Stimulated activated naive CD8-positive, alpha-beta T cell treated with anti-CD3 and anti-CD28 coated beads, Interleukin-15, amount 100 ng/mL, for 72 hours (primary cell): ENCODE data around the gene PKD2L1.
"Not testable (repeated sequence)": the region's sequence is repeated elsewhere in the genome, so short reads cannot be mapped to it uniquely, and the experiment has no call there.

ENCODE experiments used
- ATAC-seq: fragments of 150-1000 bp; cut with Tn5 transposase; 2 replicates; pipeline ENCODE4 v1.10.0; 2021; ENCODE audit warnings: mild to moderate bottlenecking, moderate library complexity
- DNase-seq, 2 donors: peaks; one replicate each; pipeline ENCODE4 v3.0.0; 2021 to 2022
- H3K27ac Mint-ChIP-seq, 2 donors: one replicate each; pipeline ENCODE4 v1.8.0; 2022; ENCODE audit warnings: mild to moderate bottlenecking in 2 of 2, mixed read lengths in 2 of 2, moderate library complexity in 2 of 2
- H3K27me3 Mint-ChIP-seq: one replicate; pipeline ENCODE4 v1.8.0; 2022; ENCODE audit warnings: mixed read lengths
- H3K4me1 Mint-ChIP-seq: one replicate; pipeline ENCODE4 v1.8.0; 2022; ENCODE audit warnings: mild to moderate bottlenecking, mixed read lengths
- H3K4me3 Mint-ChIP-seq, 2 donors: one replicate each; pipeline ENCODE4 v1.8.0; 2022; ENCODE audit warnings: mild to moderate bottlenecking in 2 of 2, mixed read lengths in 2 of 2, moderate library complexity in 1 of 2
- H3K9me3 Mint-ChIP-seq, 2 donors: one replicate each; pipeline ENCODE4 v1.8.0; 2022; ENCODE audit warnings: mixed read lengths in 2 of 2

PKD2L1 gene

DNA sequence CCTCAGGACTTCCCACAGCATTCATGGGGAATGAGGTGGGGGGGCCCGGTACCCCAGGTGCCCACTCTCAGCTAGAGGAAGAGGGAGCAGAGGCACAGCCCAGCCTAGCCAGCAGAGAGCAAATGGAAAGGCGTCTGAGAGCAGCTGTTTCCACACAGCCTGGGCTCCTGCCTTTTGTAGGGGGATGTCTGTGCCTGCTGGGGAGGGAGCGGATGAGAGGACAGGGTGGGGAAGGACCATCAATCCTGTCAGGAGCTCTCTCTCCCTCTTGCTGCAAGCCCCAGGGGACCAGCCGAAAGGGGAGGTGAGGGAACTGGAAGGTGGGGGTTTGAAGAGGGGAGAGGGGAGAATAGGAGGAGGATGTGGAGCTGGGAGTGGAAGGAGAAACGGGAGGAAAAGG is at the start of gene PKD2L1:
Gene PKD2L1, minus strand, starts transcription at position 150 of the 400 bp plus-strand sequence. Its CDS starts 125 bp downstream, at position 25.
- DNase-seq (no peak), ATAC-seq (no peak)
- Mint-ChIP-seq H3K27me3 (peaks cover 30% of the 10 kb centered on the region), H3K4me1 (peaks cover 17% of the 10 kb centered on the region), H3K4me3 (no peak within 1 kb of the TSS), H3K9me3 (no peaks in the 10 kb centered on the region), H3K27ac (no peak within 1 kb of the TSS)

DNA sequence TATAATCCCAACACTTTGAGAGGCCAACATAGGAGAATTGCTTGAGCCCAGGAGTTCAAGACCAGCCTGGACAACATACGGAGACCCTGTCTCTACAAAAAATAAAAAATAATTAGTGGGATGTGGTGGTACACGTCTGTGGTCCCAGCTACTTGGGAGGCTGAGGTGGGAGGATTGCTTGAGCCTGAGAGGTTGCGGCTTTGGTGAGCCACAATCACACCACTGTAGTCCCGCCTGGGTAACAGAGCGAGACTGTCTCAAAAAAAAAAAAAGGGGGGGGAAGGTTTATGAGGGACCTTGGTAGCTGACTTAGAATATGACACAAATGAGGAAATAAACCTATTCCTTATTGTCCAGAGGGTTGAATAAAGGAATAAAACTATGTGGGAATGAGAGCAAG is 47.8 kb upstream of the PKD2L1 start:
- ATAC-seq (no peak), DNase-seq (no peak)
- Mint-ChIP-seq H3K9me3 (no peaks in the 10 kb centered on the region), H3K4me3 (no peak overlapping the region), H3K4me1 (peaks cover 29% of the 10 kb centered on the region), H3K27ac (peak overlapping the region in 1 of 2 donors; percentile 54), H3K27me3 (no peaks in the 10 kb centered on the region)

DNA sequence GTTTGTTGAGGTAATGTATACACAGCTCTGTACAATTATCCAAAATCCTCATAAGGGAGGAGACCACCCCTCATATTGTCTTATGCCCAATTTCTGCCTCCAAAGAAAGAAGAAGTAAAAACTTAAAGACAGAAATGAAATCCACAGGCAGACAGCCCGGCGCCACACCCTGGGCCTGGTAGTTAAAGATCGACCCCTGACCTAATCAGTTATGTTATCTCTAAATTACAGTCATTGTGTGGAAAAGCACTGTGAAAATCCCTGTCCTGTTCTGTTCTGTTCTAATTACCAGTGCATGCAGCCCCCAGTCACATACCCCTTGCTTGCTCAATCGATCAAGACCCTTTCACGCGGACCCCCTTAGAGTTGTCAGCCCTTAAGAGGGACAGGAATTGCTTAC is 46.6 kb upstream of the PKD2L1 start:
- not testable (repeated sequence) for H3K27me3 Mint-ChIP-seq, DNase-seq, H3K27ac Mint-ChIP-seq, H3K9me3 Mint-ChIP-seq, ATAC-seq
- H3K4me3 Mint-ChIP-seq, result peak overlapping the region in 1 of 2 donors; percentile 4
- H3K4me1 Mint-ChIP-seq, result peaks cover 24% of the 10 kb centered on the region

DNA sequence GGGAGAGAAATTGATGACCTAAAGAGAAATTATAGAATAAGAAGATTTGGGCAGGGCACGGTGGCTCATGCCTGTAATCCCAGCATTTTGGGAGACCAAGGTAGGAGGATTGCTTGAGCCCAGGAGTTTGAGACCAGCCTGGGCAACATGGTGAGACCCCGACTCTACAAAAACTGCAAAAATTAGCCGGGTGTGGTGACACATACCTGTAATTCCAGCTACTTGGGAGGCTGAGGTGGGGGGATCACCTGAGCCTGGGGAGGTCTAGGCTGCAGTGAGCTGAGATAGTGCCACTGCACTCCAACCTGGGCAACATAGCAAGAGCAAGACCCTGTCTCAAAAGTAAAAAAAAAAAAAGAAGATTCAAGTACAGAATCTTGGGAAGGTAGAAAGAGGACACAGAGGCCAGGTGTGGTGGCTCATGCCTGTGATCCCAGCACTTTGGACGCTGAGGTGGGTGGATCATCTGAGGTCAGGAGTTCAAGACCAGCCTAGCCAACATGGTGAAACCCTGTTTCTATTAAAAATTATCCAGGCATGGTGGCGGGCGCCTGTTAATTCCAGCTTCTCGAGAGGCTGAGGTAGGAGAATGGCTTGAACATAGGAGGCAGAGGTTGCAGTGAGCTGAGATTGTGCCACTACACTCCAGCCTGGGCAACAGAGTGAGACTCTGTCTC is 44.8 kb upstream of the PKD2L1 start:
- H3K4me1 Mint-ChIP-seq, result peaks cover 22% of the 10 kb centered on the region
- ATAC-seq, H3K4me3 Mint-ChIP-seq, H3K27me3 Mint-ChIP-seq, H3K27ac Mint-ChIP-seq, H3K9me3 Mint-ChIP-seq, DNase-seq: not testable (repeated sequence)

DNA sequence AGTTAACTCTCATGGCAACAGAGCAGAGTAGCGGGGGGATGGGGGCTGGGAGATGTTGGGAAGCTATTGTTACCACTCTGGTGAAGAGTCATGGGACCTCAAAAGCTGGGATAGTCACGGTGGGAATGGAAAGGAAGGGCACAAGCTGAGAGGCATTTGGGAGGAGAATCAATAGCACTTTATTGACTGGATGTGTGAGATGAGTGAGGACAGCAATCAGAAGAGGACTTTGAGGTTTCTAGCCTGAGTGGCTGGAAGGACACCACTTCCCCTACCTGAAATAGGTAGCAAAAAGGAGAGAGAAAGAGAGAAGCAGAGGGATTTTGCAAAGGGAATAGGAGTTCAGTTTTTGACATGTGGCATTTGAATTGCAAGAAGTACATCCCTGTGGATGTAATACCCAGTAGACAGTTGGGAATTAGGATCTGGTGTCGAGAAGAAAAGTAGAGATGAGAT is 44.2 kb upstream of the PKD2L1 start:
- Mint-ChIP-seq H3K27ac (no peak overlapping the region), H3K27me3 (no peaks in the 10 kb centered on the region), H3K4me1 (peaks cover 22% of the 10 kb centered on the region), H3K4me3 (no peak overlapping the region), H3K9me3 (no peaks in the 10 kb centered on the region)
- DNase-seq, result no peak
- no peak for ATAC-seq

DNA sequence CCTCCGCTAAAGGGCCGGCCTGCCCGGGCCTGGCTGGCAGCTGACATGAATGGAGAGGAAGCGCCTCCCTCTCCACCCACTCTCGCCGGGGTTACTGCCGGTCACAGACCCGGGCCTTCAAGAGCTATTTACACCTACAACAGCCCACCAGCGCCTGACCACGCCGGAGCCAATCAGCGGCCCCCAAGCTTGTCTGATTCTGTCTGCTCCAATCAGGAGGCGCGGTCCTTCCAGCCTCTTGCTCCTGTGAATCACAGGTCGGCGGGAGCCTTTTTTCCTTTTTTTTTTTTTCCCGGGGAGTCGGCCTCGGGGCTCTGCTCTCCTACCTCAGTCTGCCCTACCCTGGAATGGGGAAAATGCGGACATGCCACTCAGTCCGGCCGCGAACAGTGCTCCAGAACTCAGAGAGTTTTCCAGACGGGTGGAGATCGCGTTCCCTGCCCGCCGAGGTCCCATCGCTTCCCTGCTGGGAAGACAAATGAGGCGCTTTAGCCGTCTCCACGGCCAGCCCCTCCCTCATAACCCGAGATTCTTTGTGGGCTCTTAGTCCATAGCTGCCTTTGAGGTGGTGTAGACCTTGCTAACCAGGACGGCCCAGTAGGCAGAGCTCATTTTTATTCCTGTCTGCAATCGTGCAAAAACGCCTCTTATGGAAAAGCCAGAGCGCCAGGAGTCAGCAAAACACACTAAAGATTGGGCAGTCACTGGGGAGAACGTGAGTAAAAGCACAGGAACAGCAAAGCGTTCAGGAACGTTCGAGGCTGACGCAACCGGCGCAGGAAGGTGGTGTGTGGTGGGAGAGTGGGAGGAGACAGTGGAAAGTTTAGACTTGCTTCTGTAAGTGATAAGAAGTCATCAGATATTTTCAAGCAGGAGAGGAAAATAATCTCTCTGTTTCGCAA is 43.5 kb upstream of the PKD2L1 start:
- Mint-ChIP-seq H3K4me1 (peaks cover 22% of the 10 kb centered on the region), H3K27ac (no peak overlapping the region), H3K9me3 (no peaks in the 10 kb centered on the region), H3K4me3 (no peak overlapping the region), H3K27me3 (no peaks in the 10 kb centered on the region)
- ATAC-seq, result peak; percentile 92
- DNase-seq, result peak; percentile 89 to 96

DNA sequence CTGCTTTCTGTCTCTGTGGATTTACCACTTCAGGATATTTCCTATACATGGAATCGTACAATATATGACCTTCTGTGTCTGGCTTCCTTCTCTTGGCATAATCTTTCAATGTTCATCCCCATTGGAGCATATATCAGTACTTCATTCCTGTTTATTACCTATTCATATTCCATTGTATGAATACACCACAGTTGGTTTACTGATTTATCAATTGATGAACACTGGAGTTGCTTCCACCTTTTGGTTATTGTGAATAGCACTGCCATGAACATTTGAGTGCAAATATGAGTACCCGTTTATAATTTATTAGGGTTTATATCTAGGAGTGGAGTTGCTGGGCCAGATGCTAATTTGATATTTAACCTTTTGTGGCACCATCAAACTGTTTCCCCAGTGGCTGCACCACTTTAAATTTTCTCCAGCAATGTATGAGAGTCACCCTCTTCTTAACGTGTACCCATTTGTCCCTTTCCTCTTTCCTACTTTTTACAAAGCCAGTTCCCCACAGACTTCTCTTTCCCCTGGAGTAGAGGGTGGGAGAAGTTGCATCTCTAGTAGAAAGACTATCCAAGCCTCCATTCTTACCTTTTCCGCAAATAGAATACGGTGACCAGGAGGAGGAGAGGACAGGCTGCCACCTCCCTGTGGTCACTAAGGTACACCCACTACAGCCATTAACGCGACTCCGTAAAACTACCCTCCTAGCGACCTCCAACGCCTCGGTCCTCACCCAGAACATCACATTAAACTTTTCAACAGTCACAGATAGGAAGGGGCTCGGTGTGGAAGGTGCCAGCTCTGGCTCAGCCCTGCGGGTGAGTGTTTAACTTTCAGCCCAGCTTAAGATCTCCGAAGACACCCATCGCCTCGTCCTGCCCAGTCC is 42.6 kb upstream of the PKD2L1 start:
- Mint-ChIP-seq H3K27ac (peak overlapping the region; percentile 39 to 94), H3K9me3 (no peaks in the 10 kb centered on the region), H3K4me3 (no peak overlapping the region), H3K27me3 (no peaks in the 10 kb centered on the region), H3K4me1 (peaks cover 14% of the 10 kb centered on the region)
- ATAC-seq (no peak), DNase-seq (no peak)

DNA sequence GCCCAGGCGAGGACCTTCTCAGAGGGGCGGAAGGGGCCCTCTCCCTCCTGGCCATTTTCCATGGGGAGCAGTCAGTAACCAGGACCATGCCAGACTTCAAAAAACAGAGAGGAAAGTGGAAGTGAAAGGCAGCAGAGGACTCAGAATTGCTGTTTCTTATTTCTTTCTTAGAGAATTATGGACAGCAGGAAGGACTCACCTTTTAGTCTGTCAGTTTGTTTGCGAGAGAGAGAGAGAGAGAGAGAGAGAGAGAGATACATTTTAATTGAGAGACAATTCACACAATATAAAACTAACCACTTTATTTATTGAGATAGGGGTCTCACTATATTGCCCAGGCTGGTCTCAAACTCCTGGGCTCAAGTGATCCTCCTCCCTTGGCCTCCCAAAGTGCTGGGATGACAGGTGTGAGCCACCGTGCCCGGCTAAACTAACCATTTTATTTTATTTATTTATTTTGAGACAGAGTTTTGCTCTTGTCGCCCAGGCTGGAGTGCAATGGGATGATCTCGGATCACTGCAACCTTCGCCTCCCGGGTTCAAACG is 41.5 kb upstream of the PKD2L1 start:
- ATAC-seq (peak; percentile 0), DNase-seq (no peak)
- peak overlapping the region; percentile 94 to 97 for H3K27ac Mint-ChIP-seq
- peaks cover 7% of the 10 kb centered on the region for H3K4me1 Mint-ChIP-seq
- H3K4me3 Mint-ChIP-seq, result peak overlapping the region; percentile 68 to 72
- no peaks in the 10 kb centered on the region for H3K9me3 Mint-ChIP-seq
- no peaks in the 10 kb centered on the region for H3K27me3 Mint-ChIP-seq

DNA sequence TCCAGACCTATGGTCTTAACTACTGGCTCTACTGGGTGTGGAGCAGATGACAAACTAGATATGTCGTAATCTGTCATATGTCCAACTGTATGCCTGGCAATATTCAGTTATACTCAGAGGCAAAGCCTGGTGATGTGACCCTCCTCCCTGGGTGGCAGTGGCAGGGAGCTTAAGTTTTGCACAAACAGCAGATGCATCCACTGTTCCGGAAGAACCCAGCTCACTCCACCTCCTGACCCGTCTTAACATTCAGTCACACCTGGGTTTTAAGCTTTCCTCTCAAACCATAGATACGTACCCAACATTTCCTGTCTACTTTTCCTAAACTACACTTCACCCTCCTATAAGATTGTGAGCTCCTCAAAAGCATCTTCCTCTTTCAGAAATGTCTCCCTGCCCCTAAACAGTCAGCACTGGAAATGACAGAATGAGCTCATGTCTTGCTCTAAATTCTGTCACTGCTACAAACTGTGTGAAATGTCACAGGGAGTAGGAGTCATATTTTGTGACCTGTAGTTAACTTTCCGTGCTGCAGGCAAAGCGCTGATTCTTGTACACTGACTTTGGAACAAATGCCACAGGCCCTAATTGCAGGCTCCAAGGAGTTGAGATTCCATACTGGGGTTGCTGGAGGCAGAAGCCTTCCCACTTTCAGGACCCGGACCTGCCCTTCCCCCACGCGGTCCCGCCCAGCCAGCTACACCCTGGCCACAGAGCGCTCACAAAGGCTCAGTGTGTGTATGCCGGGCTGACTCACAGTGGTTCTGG is 40.9 kb upstream of the PKD2L1 start:
- peak overlapping the region; percentile 68 to 72 for H3K4me3 Mint-ChIP-seq
- H3K27me3 Mint-ChIP-seq, result no peaks in the 10 kb centered on the region
- peak; percentile 63 to 75 for DNase-seq
- H3K4me1 Mint-ChIP-seq, result peaks cover 6% of the 10 kb centered on the region
- ATAC-seq, result peak; percentile 72
- H3K9me3 Mint-ChIP-seq, result no peaks in the 10 kb centered on the region
- peak overlapping the region; percentile 93 to 97 for H3K27ac Mint-ChIP-seq

DNA sequence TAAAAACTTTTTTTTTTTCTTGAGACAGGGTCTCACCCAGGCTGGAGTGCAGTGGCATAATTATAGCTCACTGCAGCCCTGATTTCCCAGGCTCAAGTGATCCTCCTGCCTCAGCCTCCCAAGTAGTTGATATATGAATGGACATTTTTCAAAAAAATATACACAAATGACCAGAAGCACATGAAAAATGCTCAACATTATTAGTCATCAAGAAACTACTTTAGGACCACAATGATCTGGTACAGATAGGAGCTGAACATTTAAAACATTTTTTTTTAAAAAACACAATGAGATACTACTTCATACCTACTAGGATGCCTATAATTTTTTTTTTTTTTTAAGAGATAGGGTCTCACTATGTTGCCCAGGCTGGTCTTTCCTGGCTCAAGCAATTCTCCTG is 38.7 kb upstream of the PKD2L1 start:
- H3K27me3 Mint-ChIP-seq, result no peaks in the 10 kb centered on the region
- ATAC-seq, result no peak
- H3K4me1 Mint-ChIP-seq, result peaks cover 6% of the 10 kb centered on the region

DNA sequence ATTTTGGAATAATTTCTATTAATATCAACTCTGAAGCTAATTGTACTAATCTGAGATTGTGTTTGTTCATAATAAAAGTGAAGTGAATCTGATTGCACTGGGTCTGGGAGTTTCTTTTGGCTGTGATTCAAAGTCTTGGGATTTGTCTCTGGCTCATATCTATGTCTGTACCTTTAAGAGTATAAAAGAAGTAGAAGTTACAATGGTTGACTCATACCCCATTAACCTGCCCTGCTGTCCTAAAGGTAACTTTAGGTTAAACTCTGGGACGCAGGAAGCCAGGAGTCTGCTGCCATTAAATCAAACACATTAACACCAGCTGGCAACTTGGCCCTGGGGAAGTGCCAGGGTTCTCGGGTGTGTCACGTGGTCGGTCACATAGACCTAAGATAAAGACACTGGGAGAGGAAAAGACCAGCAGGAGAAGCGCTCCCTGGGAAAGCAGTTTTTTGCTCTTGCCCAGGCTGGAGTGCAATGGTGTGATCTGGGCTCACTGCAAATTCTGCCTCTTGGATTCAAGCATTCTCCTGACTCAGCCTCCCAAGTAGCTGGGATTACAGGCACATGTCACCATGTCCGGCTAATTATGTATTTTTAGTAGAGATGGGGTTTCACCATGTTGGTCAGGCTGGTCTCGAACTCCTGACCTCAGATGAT is 34.8 kb upstream of the PKD2L1 start:
- Mint-ChIP-seq H3K27ac (no peak overlapping the region), H3K9me3 (no peaks in the 10 kb centered on the region), H3K27me3 (no peaks in the 10 kb centered on the region), H3K4me1 (peaks cover 14% of the 10 kb centered on the region), H3K4me3 (no peak overlapping the region)
- no peak for DNase-seq
- no peak for ATAC-seq

More for the DNA sequence above, 38.7 kb upstream of the PKD2L1 start:
- H3K4me3 Mint-ChIP-seq, result no peak overlapping the region
- DNase-seq, result no peak
- no peak overlapping the region for H3K27ac Mint-ChIP-seq
- H3K9me3 Mint-ChIP-seq, result no peaks in the 10 kb centered on the region

DNA sequence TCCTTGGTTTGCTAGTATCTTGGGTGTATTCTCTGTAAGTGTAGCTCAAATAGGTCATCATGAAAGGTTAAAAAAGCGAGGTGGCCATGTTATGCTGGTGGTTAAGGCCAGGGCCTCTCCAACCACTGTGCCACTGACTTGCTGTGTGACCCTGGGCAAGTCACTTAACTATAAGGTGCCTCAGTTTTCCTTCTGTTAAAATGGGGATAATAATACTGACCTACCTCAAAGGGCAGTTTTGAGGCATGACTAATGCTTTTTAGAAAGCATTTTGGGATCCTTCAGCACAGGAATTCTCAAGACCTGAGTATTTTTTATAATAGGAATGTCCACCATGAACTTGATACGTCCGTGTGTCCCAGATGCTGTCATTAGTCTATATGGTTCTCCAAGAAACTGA is 34.1 kb upstream of the PKD2L1 start:
- H3K4me1 Mint-ChIP-seq, result peaks cover 17% of the 10 kb centered on the region
- no peak for ATAC-seq
- no peaks in the 10 kb centered on the region for H3K27me3 Mint-ChIP-seq
- H3K9me3 Mint-ChIP-seq, result no peaks in the 10 kb centered on the region
- DNase-seq, result no peak
- H3K4me3 Mint-ChIP-seq, result no peak overlapping the region
- H3K27ac Mint-ChIP-seq, result no peak overlapping the region

DNA sequence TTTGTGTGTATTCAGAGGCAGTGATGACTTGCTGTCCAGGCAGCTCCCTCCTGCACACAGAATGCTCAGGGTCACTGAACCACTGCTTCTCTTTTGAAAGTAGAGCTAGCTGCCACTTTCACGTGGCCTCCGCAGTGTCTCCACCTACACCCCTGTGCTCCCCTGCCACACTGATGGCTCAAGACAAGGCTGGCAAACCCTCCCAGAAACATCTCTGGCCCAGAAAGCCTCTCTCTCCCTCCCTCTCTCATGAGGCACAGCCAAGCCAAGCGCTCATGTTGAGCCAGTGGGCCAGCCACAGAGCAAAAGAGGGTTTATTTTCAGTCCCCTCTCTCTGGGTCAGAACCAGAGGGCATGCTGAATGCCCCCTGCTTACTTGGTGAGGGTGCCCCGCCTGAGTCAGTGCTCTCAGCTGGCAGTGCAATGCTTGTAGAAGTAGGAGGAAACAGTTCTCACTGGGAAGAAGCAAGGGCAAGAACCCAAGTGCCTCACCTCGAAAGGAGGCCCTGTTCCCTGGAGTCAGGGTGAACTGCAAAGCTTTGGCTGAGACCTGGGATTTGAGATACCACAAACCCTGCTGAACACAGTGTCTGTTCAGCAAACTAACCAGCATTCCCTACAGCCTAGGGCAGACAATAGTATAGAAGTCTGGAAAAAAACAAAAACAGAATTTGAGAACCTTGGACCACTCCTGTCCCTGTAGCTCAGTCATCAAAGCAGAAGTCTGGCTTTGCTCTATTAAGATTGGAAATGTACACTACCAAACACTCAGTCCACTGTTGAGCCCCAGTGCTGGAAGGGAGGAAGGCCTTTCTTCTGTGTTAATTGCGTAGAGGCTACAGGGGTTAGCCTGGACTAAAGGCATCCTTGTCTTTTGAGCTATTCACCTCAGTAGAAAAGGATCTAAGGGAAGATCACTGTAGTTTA is 32.8 kb upstream of the PKD2L1 start:
- Mint-ChIP-seq H3K4me1 (peaks cover 21% of the 10 kb centered on the region), H3K27me3 (no peaks in the 10 kb centered on the region), H3K4me3 (no peak overlapping the region), H3K9me3 (no peaks in the 10 kb centered on the region), H3K27ac (peak overlapping the region in 1 of 2 donors; percentile 37)
- DNase-seq (no peak), ATAC-seq (no peak)
